Endometrial microvascular endothelial cells (primary cell): ENCODE results near the gene KDM8. TPM values are rescaled to one million over a fixed set of nuclear protein-coding genes. Genes with fewer than 3 reads are reported as not detected.

Experiments used
- in situ Hi-C: cut with HindIII; loops from 2 replicates; pipeline ENCODE4 v1.10.0; 2017; ENCODE audit warnings: low sequenced_read_pairs, low pct_unique_long_range_greater_than_20kb; ENCODE audit errors: inconsistent ontology term
- total RNA-seq: library from RNA; depleted of rRNA; stranded (reverse); fragments of >200 nt; gene quantifications from one replicate; pipeline ENCODE4 v1.2.3, GENCODE V29; 2015; ENCODE audit errors: inconsistent ontology term

The KDM8 gene
- total RNA-seq, 1 donor from 2014 or later, result 3.3 TPM

DNA sequence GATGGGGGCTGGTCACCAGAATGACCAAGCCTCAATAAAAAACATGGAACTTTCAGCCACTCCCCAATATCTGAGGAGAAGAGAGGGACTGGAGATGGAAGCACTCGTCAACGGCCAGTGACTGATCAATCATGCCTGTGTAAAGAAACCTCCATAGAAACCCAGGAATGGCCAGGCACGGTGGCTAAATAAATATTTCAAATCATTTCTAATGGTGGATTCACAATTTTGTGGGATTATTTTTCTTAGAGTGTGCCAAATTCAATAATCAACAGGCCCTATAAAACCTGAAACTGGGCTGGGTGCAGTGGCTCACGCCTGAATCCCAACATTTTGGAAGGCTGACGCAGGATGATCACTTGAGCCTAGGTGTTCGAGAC, 48.9 kb downstream of the KDM8 start:
- in situ Hi-C loops, result loop anchor here (25.0 kb wide), 1 partner anchor 110 kb away; no protein-coding TSS in a partner anchor

- in situ Hi-C loops, result loop anchor here (25.0 kb wide), 1 partner anchor 109 kb away; no protein-coding TSS in a partner anchor
Observed at GRCh38 chr16:27253526-27253930, 50.2 kb downstream of the KDM8 start.

DNA sequence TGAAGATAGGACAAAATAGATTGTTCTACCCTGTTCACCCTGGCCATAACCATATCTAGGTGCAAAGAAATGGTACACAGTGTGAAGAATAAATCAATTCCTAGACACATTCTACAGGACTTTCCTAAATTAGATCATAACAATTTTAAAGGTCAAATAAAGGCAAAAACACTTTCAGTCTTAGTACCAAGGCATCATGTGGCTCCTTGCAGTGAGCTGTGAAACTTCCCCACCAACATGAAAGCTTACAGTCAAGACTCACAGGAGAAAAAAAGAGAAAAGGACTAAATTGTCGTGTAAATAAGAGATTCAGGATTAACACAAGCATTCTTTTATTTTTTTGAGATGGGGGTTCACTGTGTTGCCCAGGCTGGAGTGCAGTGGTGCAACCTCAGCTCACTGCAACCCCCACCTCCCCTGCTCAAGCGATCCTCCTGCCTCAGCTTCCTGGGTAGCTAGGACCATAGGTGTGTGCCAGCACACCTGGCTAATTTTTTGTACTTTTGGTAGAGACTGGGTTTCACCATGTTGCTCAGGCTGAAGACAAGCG, 51.0 kb downstream of the KDM8 start:
- in situ Hi-C loops, result loop anchor here (25.0 kb wide), 1 partner anchor 108 kb away; no protein-coding TSS in a partner anchor

DNA sequence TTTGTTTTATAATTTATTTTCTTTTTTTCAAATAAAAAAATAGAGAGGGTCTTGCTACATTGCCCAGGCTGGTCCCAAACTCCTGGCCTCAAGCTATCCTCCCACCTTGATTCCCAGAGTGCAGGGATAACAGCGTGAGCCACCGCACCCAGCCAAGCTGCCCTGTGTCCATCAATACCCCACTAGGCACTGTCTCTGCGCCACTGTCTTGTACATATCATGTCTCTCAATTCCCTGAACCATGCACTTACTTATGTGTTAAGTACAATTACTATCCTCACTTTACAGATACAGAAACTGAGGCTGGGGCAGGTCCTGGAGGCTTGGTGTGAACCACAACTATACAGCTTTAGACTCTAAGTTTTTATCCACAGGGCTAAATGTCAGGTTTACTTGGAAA, 53.5 kb downstream of the KDM8 start:
- in situ Hi-C loops, result loop anchor here (25.0 kb wide), 1 partner anchor 105 kb away; no protein-coding TSS in a partner anchor

GRCh38 chr16:27257271-27257670, 53.9 kb downstream of the KDM8 start:
- in situ Hi-C loops, result loop anchor here (25.0 kb wide), 1 partner anchor 105 kb away; no protein-coding TSS in a partner anchor

DNA sequence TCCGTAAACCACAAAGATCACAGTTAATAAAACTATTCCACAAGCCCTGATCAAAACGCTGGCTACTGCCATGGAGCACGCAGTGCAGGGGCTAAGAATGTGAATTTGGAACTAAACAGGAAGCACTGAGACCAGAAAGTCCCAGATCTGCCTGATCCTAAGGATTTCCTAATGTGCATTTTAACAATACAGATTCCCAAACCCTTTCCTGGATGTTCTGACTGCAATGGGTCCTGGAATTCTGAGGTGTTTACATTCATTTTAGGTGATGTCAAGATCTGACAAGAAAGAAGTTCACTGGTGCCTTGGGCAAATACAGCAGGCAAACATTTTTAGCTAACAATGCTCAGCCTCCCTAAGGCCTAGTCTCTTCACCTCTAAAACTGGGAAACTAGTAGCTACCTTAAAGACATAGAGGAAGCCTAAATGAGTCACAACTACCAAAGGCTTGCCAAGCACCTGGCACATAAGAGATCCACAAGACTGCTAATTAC, 55.0 kb downstream of the KDM8 start:
- in situ Hi-C loops, result loop anchor here (25.0 kb wide), 1 partner anchor 104 kb away; no protein-coding TSS in a partner anchor

GRCh38 chr16:27259710-27260109, 56.4 kb downstream of the KDM8 start:
- in situ Hi-C loops, result loop anchor here (25.0 kb wide), 1 partner anchor 103 kb away; no protein-coding TSS in a partner anchor

GRCh38 chr16:27262904-27263423, 59.6 kb downstream of the KDM8 start:
- in situ Hi-C loops, result loop anchor here (25.0 kb wide), 1 partner anchor 99 kb away; no protein-coding TSS in a partner anchor

GRCh38 chr16:27264151-27264550, 60.8 kb downstream of the KDM8 start:
- in situ Hi-C loops, result loop anchor here (25.0 kb wide), 1 partner anchor 98 kb away; no protein-coding TSS in a partner anchor

DNA sequence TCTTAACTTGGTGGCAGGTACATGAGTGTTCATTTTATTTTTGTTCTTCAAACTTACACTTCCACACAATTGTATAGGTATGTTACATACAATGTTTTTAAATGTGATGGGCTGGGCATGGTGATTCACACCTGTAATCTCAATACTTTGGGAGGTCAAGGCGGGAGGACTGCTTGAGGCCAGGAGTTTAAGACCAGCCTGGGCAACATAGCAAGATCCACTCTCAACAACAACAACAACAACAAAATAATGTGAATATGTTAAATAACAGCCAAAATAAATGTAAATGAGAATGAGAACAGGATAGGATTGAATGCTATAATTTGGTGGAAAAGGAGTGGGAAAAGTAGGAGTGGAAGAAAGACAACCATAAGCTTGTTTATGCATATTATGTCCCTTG, 62.7 kb downstream of the KDM8 start:
- in situ Hi-C loops, result loop anchor here (25.0 kb wide), 1 partner anchor 96 kb away; no protein-coding TSS in a partner anchor

DNA sequence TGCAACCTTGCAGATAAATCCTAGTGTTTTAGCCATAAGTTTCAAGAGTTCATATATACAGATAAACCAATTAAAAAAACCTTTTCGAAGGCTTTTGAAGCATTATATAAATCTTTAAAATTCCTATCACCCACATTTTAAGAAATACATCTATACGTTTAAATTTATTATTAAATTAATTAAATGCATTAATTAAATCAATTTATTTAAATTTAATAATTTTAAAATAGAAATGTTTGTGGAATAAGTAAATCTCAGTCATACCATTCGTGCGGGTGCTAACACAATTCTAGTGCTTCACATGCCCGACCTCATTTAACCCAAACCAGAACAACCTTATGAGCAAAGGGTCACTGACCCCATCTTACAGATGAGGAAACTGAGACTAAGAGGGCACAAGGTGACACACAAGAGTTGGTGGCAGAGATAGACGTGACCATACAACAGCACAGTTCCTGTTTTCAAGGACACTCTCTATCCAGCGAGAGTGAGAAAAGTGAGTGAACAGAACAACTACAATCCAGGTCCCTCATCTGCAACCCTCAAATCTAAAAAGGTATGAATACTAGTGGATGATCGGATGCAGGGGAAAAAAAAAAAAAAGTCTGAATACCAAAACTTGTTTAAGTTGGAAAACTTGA, 63.8 kb downstream of the KDM8 start:
- in situ Hi-C loops, result loop anchor here (25.0 kb wide), 1 partner anchor 95 kb away; no protein-coding TSS in a partner anchor

GRCh38 chr16:27268376-27269299, 65.3 kb downstream of the KDM8 start, which contains the start of gene NSMCE1:
NSMCE1 (minus strand) TSS chr16:27268772; CDS start chr16:27257570, 11,202 bp downstream.
- in situ Hi-C loops, result loop anchor here (25.0 kb wide), 1 partner anchor 94 kb away; no protein-coding TSS in a partner anchor

- in situ Hi-C loops, result loop anchor here (25.0 kb wide), 1 partner anchor 93 kb away; no protein-coding TSS in a partner anchor
Observed at GRCh38 chr16:27269300-27270150, 66.2 kb downstream of the KDM8 start.

GRCh38 chr16:27270349-27270748, 67.0 kb downstream of the KDM8 start:
- in situ Hi-C loops, result loop anchor here (25.0 kb wide), 1 partner anchor 92 kb away; no protein-coding TSS in a partner anchor
